IMR-90 (cell line): ENCODE measurements around the gene NAB1. TPM values are rescaled to one million over a fixed set of nuclear protein-coding genes. Genes with fewer than 3 reads are reported as not detected.

Experiments
- ATAC-seq: fragments of 200-7000 bp; cut with Tn5 transposase; 2 replicates; pipeline ENCODE4 v1.9.1; 2020; ENCODE audit warnings: low read depth, mild to moderate bottlenecking, moderate library complexity
- BruUV-seq: library from RNA; stranded (reverse); fragments of 400-500 nt; replicated peaks from 2 replicates; lab custom pipeline; 2021; lab: Mats Ljungman, UMichigan
- CTCF ChIA-PET: fragments of 300-600 bp; formaldehyde crosslinking; extraction: SDS; loops from one replicate; lab custom pipeline; 2021; ENCODE audit warnings: antibody characterized with exemption; lab: Yijun Ruan, JAX
- POLR2A ChIA-PET: fragments of 300-600 bp; sonication (Branson Sonifier 250); formaldehyde crosslinking; loops from one replicate; lab custom pipeline; 2022; ENCODE audit warnings: antibody characterized with exemption; ENCODE audit not compliant: unreplicated experiment; lab: Charles Lee
- DNase-seq: peaks from one replicate; pipeline ENCODE4 v3.0.0; 2013
- H2AFZ ChIP-seq: replicated peaks from 2 replicates; pipeline ENCODE3; 2013; ENCODE audit warnings: low read length, mild to moderate bottlenecking; ENCODE audit not compliant: poor library complexity
- H2AK5ac ChIP-seq: 2 replicates; pipeline ENCODE4 v1.6.1; 2013; ENCODE audit warnings: low read depth, low read length, inconsistent platforms
- H2AK9ac ChIP-seq: replicated peaks from 2 replicates; pipeline ENCODE3; 2013; ENCODE audit warnings: mild to moderate bottlenecking, low read depth, low read length, moderate library complexity; ENCODE audit not compliant: poor library complexity
- H2BK120ac ChIP-seq: 2 replicates; pipeline ENCODE4 v1.6.1; 2013; ENCODE audit warnings: low read depth, low read length, inconsistent platforms
- H2BK15ac ChIP-seq: 3 replicates; pipeline ENCODE4 v1.6.1; 2013; ENCODE audit warnings: low read depth, low read length, inconsistent platforms
- H2BK20ac ChIP-seq: 2 replicates; pipeline ENCODE4 v1.6.1; 2013; ENCODE audit warnings: low read depth, mild to moderate bottlenecking, inconsistent platforms, low read length, moderate library complexity
- H2BK5ac ChIP-seq: 2 replicates; pipeline ENCODE4 v1.6.1; 2013; ENCODE audit warnings: mild to moderate bottlenecking, low read depth, low read length, inconsistent platforms; ENCODE audit not compliant: poor library complexity, severe bottlenecking
- H3K14ac ChIP-seq: replicated peaks from 2 replicates; pipeline ENCODE4 v1.6.1; 2013; ENCODE audit warnings: low read depth, low read length, inconsistent platforms
- H3K18ac ChIP-seq: 2 replicates; pipeline ENCODE4 v1.6.1; 2013; ENCODE audit warnings: low read depth, low read length, control low read depth
- H3K23ac ChIP-seq: 2 replicates; pipeline ENCODE4 v1.6.1; 2013; ENCODE audit warnings: low read depth, low read length, inconsistent platforms
- H3K27ac ChIP-seq: 2 replicates; pipeline ENCODE4 v1.5.1; 2013; ENCODE audit warnings: mild to moderate bottlenecking, control low read depth, low read length; ENCODE audit not compliant: insufficient read depth
- H3K27me3 ChIP-seq: 2 replicates; pipeline ENCODE4 v1.6.1; 2013; ENCODE audit warnings: low read length; ENCODE audit not compliant: control insufficient read depth, insufficient read depth
- H3K36me3 ChIP-seq: 2 replicates; pipeline ENCODE4 v1.6.1; 2013; ENCODE audit warnings: low read length, mixed read lengths; ENCODE audit not compliant: control insufficient read depth, insufficient read depth
- H3K4ac ChIP-seq: 2 replicates; pipeline ENCODE4 v1.6.1; 2013; ENCODE audit warnings: low read depth, low read length, inconsistent platforms
- H3K4me1 ChIP-seq: 2 replicates; pipeline ENCODE4 v1.6.1; 2013; ENCODE audit warnings: low read length, mixed read lengths; ENCODE audit not compliant: control insufficient read depth, insufficient read depth
- H3K4me2 ChIP-seq: 2 replicates; pipeline ENCODE4 v1.6.1; 2013; ENCODE audit warnings: low read depth, mild to moderate bottlenecking, control low read depth, low read length, moderate library complexity
- H3K4me3 ChIP-seq: 2 replicates; pipeline ENCODE4 v1.5.1; 2013; ENCODE audit warnings: low read depth, mild to moderate bottlenecking, control low read depth, low read length, moderate library complexity; ENCODE audit not compliant: insufficient read depth
- H3K56ac ChIP-seq: 2 replicates; pipeline ENCODE4 v1.6.1; 2013; ENCODE audit warnings: low read length, inconsistent platforms; ENCODE audit not compliant: insufficient read depth; ENCODE audit errors: extremely low read depth
- H3K79me1 ChIP-seq, 2 experiments: 2 replicates each; pipeline ENCODE4 v1.6.1; 2013; ENCODE audit warnings: low read length in 2 of 2, inconsistent platforms in 1 of 2, low read depth in 1 of 2
- H3K9ac ChIP-seq: 2 replicates; pipeline ENCODE4 v1.6.1; 2013; ENCODE audit warnings: low read depth, low read length, control low read depth
- H3K9me1 ChIP-seq: 2 replicates; pipeline ENCODE4 v1.6.1; 2013; ENCODE audit warnings: low read length, inconsistent platforms; ENCODE audit not compliant: insufficient read depth
- H3K9me3 ChIP-seq: 2 replicates; pipeline ENCODE4 v1.6.1; 2013; ENCODE audit warnings: low read length; ENCODE audit not compliant: control insufficient read depth, insufficient read depth
- H4K20me1 ChIP-seq: 2 replicates; pipeline ENCODE4 v1.6.1; 2013; ENCODE audit warnings: low read length, inconsistent platforms; ENCODE audit not compliant: insufficient read depth
- H4K5ac ChIP-seq: 2 replicates; pipeline ENCODE4 v1.6.1; 2013; ENCODE audit warnings: mild to moderate bottlenecking, low read depth, low read length, control low read depth
- H4K8ac ChIP-seq, 2 experiments: 2 replicates each; pipeline ENCODE4 v1.6.1; 2013; ENCODE audit warnings: low read depth in 2 of 2, low read length in 2 of 2, control low read depth in 1 of 2, inconsistent platforms in 1 of 2
- H4K91ac ChIP-seq: 2 replicates; pipeline ENCODE4 v1.6.1; 2013; ENCODE audit warnings: low read depth, low read length, inconsistent platforms; ENCODE audit not compliant: insufficient read depth
- CEBPB ChIP-seq: IDR thresholded peaks from 2 replicates; pipeline ENCODE4 v1.6.1; 2012; ENCODE audit warnings: low read depth, low read length, improper control_type of control experiment
- CHD1 ChIP-seq: IDR thresholded peaks from 2 replicates; pipeline ENCODE4 v1.6.1; 2012; ENCODE audit warnings: low read depth, low read length, improper control_type of control experiment
- FOS ChIP-seq: fragments of 150-350 bp; IDR thresholded peaks from 2 replicates; pipeline ENCODE4 v1.6.1; 2016; ENCODE audit warnings: low read depth, low read length
- MAFK ChIP-seq: IDR thresholded peaks from 2 replicates; pipeline ENCODE4 v1.6.1; 2012; ENCODE audit warnings: low read depth, low read length, improper control_type of control experiment
- NFE2L2 ChIP-seq: fragments of 150-350 bp; IDR thresholded peaks from 2 replicates; pipeline ENCODE4 v1.6.1; 2016; ENCODE audit warnings: low read depth, mild to moderate bottlenecking, low read length
- POLR2A ChIP-seq: IDR thresholded peaks from 2 replicates; pipeline ENCODE4 v1.6.1; 2012; ENCODE audit warnings: mild to moderate bottlenecking, low read depth, low read length
- RAD21 ChIP-seq: IDR thresholded peaks from 2 replicates; pipeline ENCODE4 v1.6.1; 2012; ENCODE audit warnings: low read length, improper control_type of control experiment
- RCOR1 ChIP-seq: IDR thresholded peaks from 2 replicates; pipeline ENCODE4 v1.6.1; 2012; ENCODE audit warnings: mild to moderate bottlenecking, low read length, improper control_type of control experiment; ENCODE audit not compliant: insufficient replicate concordance
- RFX5 ChIP-seq: IDR thresholded peaks from 2 replicates; pipeline ENCODE4 v1.8.0; 2012; ENCODE audit warnings: low read depth, mild to moderate bottlenecking, low read length, moderate library complexity
- SMC3 ChIP-seq: fragments of 150-350 bp; IDR thresholded peaks from 2 replicates; pipeline ENCODE4 v1.6.1; 2016; ENCODE audit warnings: low read depth, mild to moderate bottlenecking, antibody characterized with exemption, low read length, moderate library complexity
- WGBS, 2 experiments: methylation state at CpG; one replicate each; pipeline versions ENCODE4 v1.1.5 to v1.1.7; 2013; ENCODE audit warnings: missing lambda C conversion rate in 2 of 2; ENCODE audit not compliant: insufficient read length in 1 of 2; ENCODE audit errors: extremely low coverage in 2 of 2; 5-methylcytosine and 5-hydroxymethylcytosine counted together
- dilution Hi-C: fragments of 300-500 bp; cut with HindIII; formaldehyde crosslinking; loops from one replicate; pipeline ENCODE4 v1.14.3; 2018; ENCODE audit warnings: low sequenced_read_pairs; ENCODE audit not compliant: unreplicated experiment
- in situ Hi-C: fragments of 300-500 bp; cut with MboI; formaldehyde crosslinking; loops from 3 replicates; pipeline ENCODE4 v1.14.3; 2019; ENCODE audit warnings: low sequenced_read_pairs, inconsistent platforms, mixed read lengths
- intact Hi-C: fragments of 100-400 bp; cut with micrococcal nuclease; formaldehyde crosslinking; loops from 2 replicates; pipeline ENCODE4 v1.10.0; 2022
- polyA plus RNA-seq, 3 experiments: library from polyadenylated mRNA; depleted of rRNA; stranded (reverse); fragments of >200 nt; gene quantifications; 2 replicates each; pipeline ENCODE4 v1.2.3, GENCODE V29; 2012; ENCODE audit warnings: low replicate concordance in 1 of 3
- total RNA-seq: library from RNA; depleted of rRNA; stranded (reverse); fragments of >200 nt; gene quantifications from 2 replicates; pipeline ENCODE4 v1.2.3, GENCODE V29; 2012
- TF ChIP-seq, protein P1 (sequence below): fragments of 150-350 bp; IDR thresholded peaks from 2 replicates; pipeline ENCODE4 v1.6.1; 2016; ENCODE audit warnings: low read depth, mild to moderate bottlenecking, low read length, moderate library complexity, borderline replicate concordance
- TF ChIP-seq, protein P2 (sequence below): conservative IDR thresholded peaks from 2 replicates; pipeline ENCODE4 v1.5.1; 2012; ENCODE audit warnings: mild to moderate bottlenecking, low read depth, low read length, improper control_type of control experiment
- TF ChIP-seq, protein P3 (sequence below): fragments of 150-350 bp; IDR thresholded peaks from 2 replicates; pipeline ENCODE4 v1.6.1; 2017; ENCODE audit warnings: mild to moderate bottlenecking, antibody characterized with exemption, low read length, low read depth

Gene NAB1
- total and polyA plus RNA-seq, 2 of the 4 experiments (the other 2 are of a cell fraction) = 11.9 to 31.2 TPM

DNA sequence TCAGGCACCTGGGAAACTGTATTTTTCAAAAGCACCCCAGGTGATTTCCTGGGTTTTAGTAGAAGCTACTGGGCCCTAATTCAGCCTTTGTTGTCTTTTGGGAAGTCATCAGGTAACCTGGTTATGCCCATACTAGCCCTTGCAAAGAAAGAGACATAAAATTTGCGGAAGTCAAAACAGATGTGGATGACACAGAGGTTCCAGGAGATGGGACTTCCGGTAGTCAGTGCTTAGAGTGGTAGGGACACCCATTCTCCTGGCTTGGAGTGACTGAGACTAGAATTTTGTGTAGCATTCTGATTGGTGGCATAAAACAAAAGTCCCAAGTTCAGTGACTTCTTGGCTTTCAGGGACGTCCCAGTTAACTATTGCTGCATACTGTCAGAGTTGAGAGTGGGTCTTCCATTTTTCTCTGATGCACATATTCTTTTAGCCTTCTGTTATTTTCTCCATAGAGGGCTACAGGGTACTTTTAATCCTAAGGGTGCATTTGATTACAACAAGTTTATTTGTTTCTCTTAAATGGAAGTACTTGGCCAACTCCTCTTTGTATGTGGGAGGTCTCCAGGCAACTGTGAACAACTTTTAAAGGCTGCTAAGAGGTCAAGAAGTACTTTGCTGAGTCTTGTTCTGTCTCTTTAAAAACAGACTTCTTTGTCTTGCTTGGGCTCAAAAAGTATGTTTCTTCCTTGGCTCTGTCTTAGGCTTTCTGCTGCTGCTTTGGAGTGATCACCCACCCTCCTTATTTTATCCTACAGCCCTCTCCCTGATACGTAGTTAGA, 8.8 kb downstream of the NAB1 start:
- H2BK20ac ChIP-seq = no peak overlapping the region
- no peak overlapping the region for H2BK15ac ChIP-seq
- H3K4ac ChIP-seq = no peak overlapping the region
- no peaks in the 10 kb centered on the region for H3K9me3 ChIP-seq
- no peak overlapping the region for H3K14ac ChIP-seq
- H3K27ac ChIP-seq = no peak overlapping the region
- H2AK5ac ChIP-seq = no peak overlapping the region
- H4K8ac ChIP-seq = no peak overlapping the region
- in situ Hi-C loops (no loop called here), intact Hi-C loops (no loop called here), dilution Hi-C loops (no loop called here)
- no peak overlapping the region for H4K5ac ChIP-seq
- no peak overlapping the region for H3K4me2 ChIP-seq
- H2AK9ac ChIP-seq = no peak overlapping the region
- H3K9me1 ChIP-seq = peaks cover 11% of the 10 kb centered on the region; the same call in 1 of the 2 replicates
- ChIA-PET POLR2A (no interaction called here), CTCF (no interaction called here)
- TF ChIP-seq FOS = no peak
- TF ChIP-seq RFX5 = no peak
- TF ChIP-seq, protein P1, sequence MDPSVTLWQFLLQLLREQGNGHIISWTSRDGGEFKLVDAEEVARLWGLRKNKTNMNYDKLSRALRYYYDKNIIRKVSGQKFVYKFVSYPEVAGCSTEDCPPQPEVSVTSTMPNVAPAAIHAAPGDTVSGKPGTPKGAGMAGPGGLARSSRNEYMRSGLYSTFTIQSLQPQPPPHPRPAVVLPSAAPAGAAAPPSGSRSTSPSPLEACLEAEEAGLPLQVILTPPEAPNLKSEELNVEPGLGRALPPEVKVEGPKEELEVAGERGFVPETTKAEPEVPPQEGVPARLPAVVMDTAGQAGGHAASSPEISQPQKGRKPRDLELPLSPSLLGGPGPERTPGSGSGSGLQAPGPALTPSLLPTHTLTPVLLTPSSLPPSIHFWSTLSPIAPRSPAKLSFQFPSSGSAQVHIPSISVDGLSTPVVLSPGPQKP = no peak
- no peak for TF ChIP-seq RCOR1
- TF ChIP-seq, protein P2, sequence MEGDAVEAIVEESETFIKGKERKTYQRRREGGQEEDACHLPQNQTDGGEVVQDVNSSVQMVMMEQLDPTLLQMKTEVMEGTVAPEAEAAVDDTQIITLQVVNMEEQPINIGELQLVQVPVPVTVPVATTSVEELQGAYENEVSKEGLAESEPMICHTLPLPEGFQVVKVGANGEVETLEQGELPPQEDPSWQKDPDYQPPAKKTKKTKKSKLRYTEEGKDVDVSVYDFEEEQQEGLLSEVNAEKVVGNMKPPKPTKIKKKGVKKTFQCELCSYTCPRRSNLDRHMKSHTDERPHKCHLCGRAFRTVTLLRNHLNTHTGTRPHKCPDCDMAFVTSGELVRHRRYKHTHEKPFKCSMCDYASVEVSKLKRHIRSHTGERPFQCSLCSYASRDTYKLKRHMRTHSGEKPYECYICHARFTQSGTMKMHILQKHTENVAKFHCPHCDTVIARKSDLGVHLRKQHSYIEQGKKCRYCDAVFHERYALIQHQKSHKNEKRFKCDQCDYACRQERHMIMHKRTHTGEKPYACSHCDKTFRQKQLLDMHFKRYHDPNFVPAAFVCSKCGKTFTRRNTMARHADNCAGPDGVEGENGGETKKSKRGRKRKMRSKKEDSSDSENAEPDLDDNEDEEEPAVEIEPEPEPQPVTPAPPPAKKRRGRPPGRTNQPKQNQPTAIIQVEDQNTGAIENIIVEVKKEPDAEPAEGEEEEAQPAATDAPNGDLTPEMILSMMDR = no peak
- no peak for TF ChIP-seq CHD1
- no peak for TF ChIP-seq POLR2A
- TF ChIP-seq, protein P3, sequence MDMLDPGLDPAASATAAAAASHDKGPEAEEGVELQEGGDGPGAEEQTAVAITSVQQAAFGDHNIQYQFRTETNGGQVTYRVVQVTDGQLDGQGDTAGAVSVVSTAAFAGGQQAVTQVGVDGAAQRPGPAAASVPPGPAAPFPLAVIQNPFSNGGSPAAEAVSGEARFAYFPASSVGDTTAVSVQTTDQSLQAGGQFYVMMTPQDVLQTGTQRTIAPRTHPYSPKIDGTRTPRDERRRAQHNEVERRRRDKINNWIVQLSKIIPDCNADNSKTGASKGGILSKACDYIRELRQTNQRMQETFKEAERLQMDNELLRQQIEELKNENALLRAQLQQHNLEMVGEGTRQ = no peak
- no peak for TF ChIP-seq CEBPB
- TF ChIP-seq SMC3 = no peak
- no peak for TF ChIP-seq RAD21
- TF ChIP-seq MAFK = no peak
- TF ChIP-seq NFE2L2 = no peak
- no peak overlapping the region for H3K23ac ChIP-seq
- 100% methylated on average over 2 of the region's 4 CpGs; no CpG with 5 or more reads in 1 of the 2 experiments for WGBS, 2 experiments
- H3K36me3 ChIP-seq = peaks cover 3% of the 10 kb centered on the region; the same call in 1 of the 2 replicates
- no peaks in the 10 kb centered on the region for H3K27me3 ChIP-seq
- DNase-seq = no peak
- no peak overlapping the region for H3K4me3 ChIP-seq
- no peak overlapping the region for H3K56ac ChIP-seq
- peaks cover 48 to 75% of the 10 kb centered on the region in 2 experiments for H3K79me1 ChIP-seq
- no peak overlapping the region for H3K18ac ChIP-seq
- H4K20me1 ChIP-seq = peaks cover 40% of the 10 kb centered on the region; the same call in 1 of the 2 replicates
- no peak for ATAC-seq
- H2AFZ ChIP-seq = no peak overlapping the region
- H2BK5ac ChIP-seq = no peak overlapping the region
- H4K91ac ChIP-seq = no peak overlapping the region
- H3K9ac ChIP-seq = no peak overlapping the region
- no peak overlapping the region for H2BK120ac ChIP-seq
- BruUV-seq = no TSS peak
- H3K4me1 ChIP-seq = peaks cover 5% of the 10 kb centered on the region
